Measurements from ENCODE around the gene OR6N2.

- TF ChIP-seq CTCF (conservative IDR thresholded peaks at IDR 0.05) = no peak
- no peak for TF ChIP-seq EZH2 (IDR thresholded peaks at IDR 0.05; ENCODE audit: low read depth)
Observed at GRCh38 chr1:158752155-158752712, 28.8 kb downstream of the OR6N2 start.

All from PC-9 (cell line).